HCT116 (cell line): ENCODE results near the gene BICRA. TPM values are rescaled to one million over a fixed set of nuclear protein-coding genes. Genes with fewer than 3 reads are reported as not detected.

Experiments
- CBX3 ChIP-seq: IDR thresholded peaks from 2 replicates; pipeline ENCODE4 v1.6.1; 2012; ENCODE audit warnings: low read depth
- CEBPB ChIP-seq: IDR thresholded peaks from 2 replicates; pipeline ENCODE4 v1.6.1; 2012; ENCODE audit warnings: low read depth
- CTCF ChIP-seq, 3 experiments: fragments of 200-600 bp in 1 of 3; sonication (generic) in 1 of 3; IDR thresholded peaks in 2 of 3; conservative IDR thresholded peaks in 1 of 3; 2 replicates each; pipeline ENCODE4 v1.5.1; 2012 to 2017; ENCODE audit warnings: low read depth in 2 of 3, low read length in 2 of 3, antibody characterized with exemption in 1 of 3, borderline replicate concordance in 1 of 3, control low read depth in 1 of 3, mild to moderate bottlenecking in 1 of 3, mixed read lengths in 1 of 3, mixed run types in 1 of 3, moderate library complexity in 1 of 3; ENCODE audit not compliant: insufficient read depth in 1 of 3
- EZH2 ChIP-seq: fragments of 200-600 bp; sonication (generic); IDR thresholded peaks from 2 replicates; pipeline ENCODE4 v1.6.1; 2017; ENCODE audit warnings: antibody characterized with exemption, mixed run types
- EZH2phosphoT487 ChIP-seq: fragments of 200-600 bp; IDR thresholded peaks from 2 replicates; pipeline ENCODE4 v1.6.1; 2018; ENCODE audit warnings: antibody characterized with exemption, borderline replicate concordance
- POLR2AphosphoS5 ChIP-seq: IDR thresholded peaks from 2 replicates; pipeline ENCODE4 v1.6.1; 2011; ENCODE audit warnings: mild to moderate bottlenecking, low read depth, low read length, moderate library complexity
- REST ChIP-seq: IDR thresholded peaks from 2 replicates; pipeline ENCODE4 v1.6.1; 2012; ENCODE audit warnings: low read depth
- SP1 ChIP-seq: IDR thresholded peaks from 2 replicates; pipeline ENCODE4 v1.6.1; 2012; ENCODE audit warnings: low read depth
- YY1 ChIP-seq: IDR thresholded peaks from 2 replicates; pipeline ENCODE4 v1.6.1; 2011; ENCODE audit warnings: low read length, low read depth, moderate library complexity, mild to moderate bottlenecking; ENCODE audit not compliant: insufficient replicate concordance; ENCODE audit errors: extremely low read depth
- total RNA-seq: library from RNA; stranded (reverse); gene quantifications from one replicate; pipeline ENCODE4 v1.2.1, GENCODE V29; 2021; ENCODE audit not compliant: unreplicated experiment

Gene BICRA
- total RNA-seq, 1 experiment from 2014 or later: 11.3 TPM

GRCh38 chr19:47644199-47644598 is 35.3 kb downstream of the BICRA start (continued):
- no peak for TF ChIP-seq REST
- no peak for TF ChIP-seq EZH2
- TF ChIP-seq EZH2phosphoT487: no peak
- no peak for TF ChIP-seq CTCF (IDR thresholded peaks at IDR 0.05 in 2 of 3, conservative IDR thresholded peaks at IDR 0.05 in 1 of 3; ENCODE audit: borderline replicate concordance in 1 of 3, insufficient read depth in 1 of 3, low read depth in 2 of 3, low read length in 2 of 3)
- TF ChIP-seq CBX3: no peak
- no peak for TF ChIP-seq CEBPB
- no peak for TF ChIP-seq YY1
- TF ChIP-seq SP1: no peak
- TF ChIP-seq POLR2AphosphoS5: no peak
- TF ChIP-seq, all 23 proteins: peak for 0
